Central memory CD8-positive, alpha-beta T cell (primary cell): ENCODE data around the gene LRP1B.

Experiments
- ATAC-seq: fragments of 150-1000 bp; cut with Tn5 transposase; replicated peaks from 2 replicates; pipeline ENCODE4 v1.10.0; 2022; ENCODE audit warnings: mild to moderate bottlenecking, moderate FRiP score, moderate number of reproducible peaks; ENCODE audit not compliant: poor library complexity, severe bottlenecking; ENCODE audit errors: extremely low read depth
- DNase-seq, 2 donors: peaks; one replicate each; pipeline ENCODE4 v3.0.0; 2021; ENCODE audit warnings: low spot score in 2 of 2
- H3K27ac Mint-ChIP-seq: one replicate; pipeline ENCODE4 v1.8.0; 2022; ENCODE audit warnings: low read depth, mild to moderate bottlenecking, moderate library complexity, mixed read lengths
- H3K27me3 Mint-ChIP-seq: one replicate; pipeline ENCODE4 v1.8.0; 2022; ENCODE audit warnings: mixed read lengths
- H3K36me3 Mint-ChIP-seq: one replicate; pipeline ENCODE4 v1.8.0; 2022; ENCODE audit warnings: mild to moderate bottlenecking, moderate library complexity, mixed read lengths; ENCODE audit not compliant: insufficient read depth
- H3K4me1 Mint-ChIP-seq: one replicate; pipeline ENCODE4 v1.8.0; 2022; ENCODE audit warnings: mixed read lengths
- H3K4me3 Mint-ChIP-seq: one replicate; pipeline ENCODE4 v1.8.0; 2022; ENCODE audit warnings: mild to moderate bottlenecking, moderate library complexity, mixed read lengths
- H3K9me3 Mint-ChIP-seq: one replicate; pipeline ENCODE4 v1.8.0; 2022; ENCODE audit warnings: mixed read lengths

The LRP1B gene

DNA sequence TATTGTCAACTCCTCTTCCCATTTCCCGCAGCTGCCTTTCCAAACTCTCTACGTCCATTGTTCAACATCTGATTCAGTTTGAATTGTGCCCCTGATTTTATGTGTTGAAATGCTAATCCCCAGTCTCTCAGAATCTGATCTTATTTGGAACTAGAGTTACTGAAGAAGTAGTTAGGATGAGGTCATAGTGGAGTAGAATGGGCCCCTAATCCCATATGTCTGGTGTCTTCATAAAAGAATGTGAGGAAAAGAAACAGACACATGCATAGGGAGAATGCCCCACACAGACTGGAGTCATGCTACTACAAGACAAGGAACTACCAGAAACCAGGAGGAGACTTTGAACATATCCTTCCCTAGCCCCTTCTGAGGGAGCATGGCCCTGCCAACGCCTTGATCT is 99.2 kb downstream of the LRP1B start:
- no peaks in the 10 kb centered on the region for H3K4me1 Mint-ChIP-seq
- DNase-seq (no peak), ATAC-seq (no peak)
- no peak overlapping the region for H3K4me3 Mint-ChIP-seq
- no peak overlapping the region for H3K27ac Mint-ChIP-seq
- peaks cover 16% of the 10 kb centered on the region for H3K9me3 Mint-ChIP-seq
- no peaks in the 10 kb centered on the region for H3K27me3 Mint-ChIP-seq
- no peaks in the 10 kb centered on the region for H3K36me3 Mint-ChIP-seq

DNA sequence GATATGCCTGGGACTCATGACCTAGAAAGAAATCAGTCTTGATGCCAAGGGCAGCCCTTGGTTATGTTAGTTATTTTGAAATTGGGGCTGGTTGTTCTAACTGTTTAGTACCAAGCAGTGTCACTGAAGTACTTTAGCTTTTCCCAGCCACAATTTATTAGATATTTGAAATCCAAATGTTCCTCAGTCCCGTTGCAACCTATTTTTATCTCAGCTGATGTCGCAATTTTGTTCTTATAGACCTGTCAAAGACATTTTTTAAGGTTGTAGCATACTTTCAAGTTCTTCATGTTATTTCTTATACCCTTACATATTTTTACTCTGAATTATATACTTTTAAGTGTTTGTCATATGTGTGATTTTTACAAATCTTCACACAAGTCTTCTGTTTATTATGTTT is 100.1 kb downstream of the LRP1B start:
- no peak for ATAC-seq
- Mint-ChIP-seq H3K4me1 (no peaks in the 10 kb centered on the region), H3K27me3 (no peaks in the 10 kb centered on the region), H3K36me3 (no peaks in the 10 kb centered on the region), H3K9me3 (peaks cover 12% of the 10 kb centered on the region), H3K27ac (no peak overlapping the region), H3K4me3 (no peak overlapping the region)
- DNase-seq: no peak

GRCh38 chr2:142029974-142030373 is 100.8 kb downstream of the LRP1B start:
- peaks cover 10% of the 10 kb centered on the region for H3K9me3 Mint-ChIP-seq
- H3K27ac Mint-ChIP-seq: no peak overlapping the region
- no peak for DNase-seq
- H3K36me3 Mint-ChIP-seq: no peaks in the 10 kb centered on the region
- no peak for ATAC-seq
- no peak overlapping the region for H3K4me3 Mint-ChIP-seq
- no peaks in the 10 kb centered on the region for H3K4me1 Mint-ChIP-seq
- no peaks in the 10 kb centered on the region for H3K27me3 Mint-ChIP-seq

DNA sequence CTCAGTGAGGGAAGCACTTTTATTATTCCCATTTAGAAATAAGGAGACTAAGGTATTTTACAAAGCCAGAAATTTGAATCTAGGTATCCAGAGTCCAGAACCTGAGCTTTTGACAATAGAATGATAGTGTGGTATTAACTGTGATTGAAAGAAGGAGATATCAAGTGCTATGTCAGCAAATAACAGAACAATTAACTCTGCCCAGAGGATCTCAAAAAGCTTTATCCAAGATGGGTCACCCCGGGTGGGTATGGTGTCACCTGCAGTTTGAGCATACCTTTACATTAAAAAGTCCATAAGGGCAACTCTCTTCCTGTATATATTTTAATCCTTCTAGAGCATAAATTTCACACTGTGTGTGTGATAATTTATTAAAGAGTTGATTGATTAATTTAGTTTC is 105.4 kb downstream of the LRP1B start:
- no peak overlapping the region for H3K27ac Mint-ChIP-seq
- H3K9me3 Mint-ChIP-seq: peaks cover 10% of the 10 kb centered on the region
- H3K36me3 Mint-ChIP-seq: no peaks in the 10 kb centered on the region
- H3K4me1 Mint-ChIP-seq: no peaks in the 10 kb centered on the region
- no peak for DNase-seq
- no peaks in the 10 kb centered on the region for H3K27me3 Mint-ChIP-seq
- H3K4me3 Mint-ChIP-seq: no peak overlapping the region
- no peak for ATAC-seq

GRCh38 chr2:142020368-142020767 is 110.4 kb downstream of the LRP1B start:
- no peak overlapping the region for H3K27ac Mint-ChIP-seq
- no peak for DNase-seq
- ATAC-seq: no peak
- no peak overlapping the region for H3K4me3 Mint-ChIP-seq
- no peaks in the 10 kb centered on the region for H3K36me3 Mint-ChIP-seq
- H3K9me3 Mint-ChIP-seq: peaks cover 11% of the 10 kb centered on the region
- no peaks in the 10 kb centered on the region for H3K27me3 Mint-ChIP-seq
- no peaks in the 10 kb centered on the region for H3K4me1 Mint-ChIP-seq

- H3K9me3 Mint-ChIP-seq: peaks cover 8% of the 10 kb centered on the region
- no peaks in the 10 kb centered on the region for H3K27me3 Mint-ChIP-seq
- ATAC-seq (no peak), DNase-seq (no peak)
- no peak overlapping the region for H3K27ac Mint-ChIP-seq
- H3K36me3 Mint-ChIP-seq: no peaks in the 10 kb centered on the region
- H3K4me3 Mint-ChIP-seq: no peak overlapping the region
- no peaks in the 10 kb centered on the region for H3K4me1 Mint-ChIP-seq
Observed at GRCh38 chr2:142014536-142014935, 116.3 kb downstream of the LRP1B start.

GRCh38 chr2:142012797-142013196 is 118.0 kb downstream of the LRP1B start:
- ATAC-seq (no peak), DNase-seq (no peak)
- no peaks in the 10 kb centered on the region for H3K4me1 Mint-ChIP-seq
- H3K27me3 Mint-ChIP-seq: no peaks in the 10 kb centered on the region
- peaks cover 15% of the 10 kb centered on the region for H3K9me3 Mint-ChIP-seq
- no peaks in the 10 kb centered on the region for H3K36me3 Mint-ChIP-seq
- no peak overlapping the region for H3K27ac Mint-ChIP-seq
- no peak overlapping the region for H3K4me3 Mint-ChIP-seq

- no peaks in the 10 kb centered on the region for H3K4me1 Mint-ChIP-seq
Observed at GRCh38 chr2:142010477-142011270, 120.1 kb downstream of the LRP1B start.

DNA sequence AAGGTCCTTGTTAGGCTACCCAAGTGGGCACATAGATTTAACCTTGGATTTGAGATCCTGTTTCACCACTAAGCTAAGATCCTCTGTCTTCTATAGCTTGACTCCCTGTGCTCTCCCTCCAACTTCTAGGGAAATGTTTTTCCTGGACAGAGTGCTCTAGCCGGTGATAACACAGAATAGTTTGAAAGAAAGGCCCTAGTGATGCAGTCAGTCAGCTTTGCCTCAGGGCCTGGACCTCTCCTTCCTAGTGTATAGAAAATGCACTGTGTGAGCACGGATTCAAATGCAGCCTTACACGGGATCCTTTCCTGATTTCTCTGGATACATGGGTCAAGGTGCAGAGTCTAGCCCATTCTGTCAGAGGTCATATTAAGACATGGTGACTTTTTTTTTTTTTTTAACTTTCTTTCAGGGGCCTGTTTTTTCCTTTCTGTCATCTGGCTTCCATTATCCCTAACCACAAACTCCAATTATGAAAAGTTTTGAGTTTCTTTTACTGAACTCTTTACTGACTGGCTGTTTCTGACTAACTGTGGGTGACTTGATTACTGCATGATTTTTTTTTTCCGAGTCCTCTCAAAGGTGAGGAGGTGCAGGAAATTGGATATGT is 122.6 kb downstream of the LRP1B start:
- Mint-ChIP-seq H3K27me3 (no peaks in the 10 kb centered on the region), H3K4me3 (no peak overlapping the region), H3K36me3 (no peaks in the 10 kb centered on the region), H3K9me3 (peaks cover 22% of the 10 kb centered on the region), H3K27ac (no peak overlapping the region), H3K4me1 (no peaks in the 10 kb centered on the region)
- ATAC-seq (no peak), DNase-seq (no peak)

More at GRCh38 chr2:142010477-142011270, 120.1 kb downstream of the LRP1B start:
- H3K27ac Mint-ChIP-seq: no peak overlapping the region
- no peak for DNase-seq
- ATAC-seq: no peak
- no peak overlapping the region for H3K4me3 Mint-ChIP-seq
- H3K9me3 Mint-ChIP-seq: peaks cover 15% of the 10 kb centered on the region
- no peaks in the 10 kb centered on the region for H3K36me3 Mint-ChIP-seq
- H3K27me3 Mint-ChIP-seq: no peaks in the 10 kb centered on the region

DNA sequence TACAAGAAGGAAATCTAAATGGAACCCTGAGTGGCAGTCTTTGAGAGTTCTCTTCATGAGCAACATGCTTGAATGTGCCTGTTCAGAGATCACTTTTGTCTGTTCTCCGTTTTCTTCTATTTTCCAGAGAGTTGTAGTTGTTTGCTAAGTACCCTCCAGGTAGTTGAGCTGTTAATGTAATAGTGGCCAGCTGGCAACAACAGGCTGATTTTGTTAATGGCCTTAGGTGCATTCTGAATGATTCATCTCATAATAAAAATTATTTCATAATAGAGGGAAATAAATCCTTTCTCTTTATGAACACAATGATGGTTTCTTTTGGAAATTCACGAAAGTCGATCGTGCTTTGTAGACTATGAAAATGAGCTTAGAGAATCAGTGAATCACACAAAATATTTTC is 136.8 kb downstream of the LRP1B start:
- DNase-seq (no peak), ATAC-seq (no peak)
- H3K27ac Mint-ChIP-seq: no peak overlapping the region
- no peak overlapping the region for H3K4me3 Mint-ChIP-seq
- peaks cover 5% of the 10 kb centered on the region for H3K9me3 Mint-ChIP-seq
- no peaks in the 10 kb centered on the region for H3K4me1 Mint-ChIP-seq
- no peaks in the 10 kb centered on the region for H3K36me3 Mint-ChIP-seq
- no peaks in the 10 kb centered on the region for H3K27me3 Mint-ChIP-seq

DNA sequence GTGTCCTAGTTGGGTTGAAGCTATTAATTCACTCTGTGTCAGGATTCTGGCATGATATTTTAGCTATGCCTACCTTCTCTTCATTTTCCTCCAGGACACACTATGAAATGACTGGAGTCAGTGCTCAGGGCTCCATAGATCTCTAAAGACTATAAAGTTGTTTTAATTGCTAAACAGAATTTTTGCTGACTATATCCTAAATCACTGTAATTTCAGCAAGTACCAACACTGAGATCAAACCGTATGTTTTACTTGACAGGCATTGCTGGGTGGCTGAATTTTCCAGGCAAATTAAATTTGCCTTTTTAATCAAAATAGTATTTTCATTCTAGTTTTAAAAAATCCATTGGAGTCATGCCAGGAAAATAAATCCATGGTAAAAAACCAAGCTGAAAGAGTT is 138.1 kb downstream of the LRP1B start:
- H3K27me3 Mint-ChIP-seq: no peaks in the 10 kb centered on the region
- no peak overlapping the region for H3K27ac Mint-ChIP-seq
- peaks cover 5% of the 10 kb centered on the region for H3K9me3 Mint-ChIP-seq
- DNase-seq (no peak), ATAC-seq (no peak)
- H3K4me3 Mint-ChIP-seq: no peak overlapping the region
- H3K4me1 Mint-ChIP-seq: no peaks in the 10 kb centered on the region
- H3K36me3 Mint-ChIP-seq: no peaks in the 10 kb centered on the region

DNA sequence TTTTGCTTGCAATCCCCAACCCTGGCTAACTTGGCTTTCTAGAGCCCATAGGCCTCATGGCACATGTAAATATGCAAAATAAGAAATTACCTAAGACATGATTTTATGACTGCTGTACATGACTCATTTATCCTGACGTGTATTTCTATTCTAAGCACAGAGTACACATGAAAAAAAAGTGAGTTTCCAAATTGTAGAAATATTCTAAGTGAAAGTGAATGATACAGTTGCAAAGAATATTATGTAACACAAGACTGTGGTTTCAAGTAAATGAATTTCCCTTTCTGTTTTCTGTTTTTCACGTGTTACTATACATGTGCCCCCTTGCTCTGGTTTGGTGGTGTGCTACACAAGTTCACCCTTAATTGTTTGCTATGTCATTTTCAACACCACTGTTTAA is 162.4 kb downstream of the LRP1B start:
- ATAC-seq (no peak), DNase-seq (no peak)
- H3K27ac Mint-ChIP-seq: no peak overlapping the region
- no peaks in the 10 kb centered on the region for H3K27me3 Mint-ChIP-seq
- H3K4me3 Mint-ChIP-seq: no peak overlapping the region
- H3K4me1 Mint-ChIP-seq: no peaks in the 10 kb centered on the region
- H3K9me3 Mint-ChIP-seq: peaks cover 22% of the 10 kb centered on the region
- H3K36me3 Mint-ChIP-seq: no peaks in the 10 kb centered on the region

DNA sequence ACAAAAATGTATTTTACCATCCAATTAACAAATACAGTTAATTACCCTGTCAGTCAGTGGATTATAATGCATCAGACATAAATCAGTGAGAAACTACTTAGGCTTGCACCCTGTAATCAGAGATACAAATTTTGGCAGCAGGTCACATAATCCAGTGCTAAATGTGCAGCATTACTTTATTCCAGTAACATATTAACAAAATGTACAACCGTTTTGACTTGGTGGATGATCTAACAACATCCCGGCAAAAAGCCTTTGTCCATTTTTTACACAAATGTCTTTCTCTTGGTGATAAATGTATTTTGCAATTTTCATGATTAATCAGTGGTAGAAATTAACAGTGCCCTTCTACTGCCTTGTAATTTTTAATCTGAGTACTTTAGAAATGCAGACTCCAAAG is 162.8 kb downstream of the LRP1B start:
- ATAC-seq: no peak

More for the DNA sequence above, 162.8 kb downstream of the LRP1B start:
- Mint-ChIP-seq H3K9me3 (peaks cover 22% of the 10 kb centered on the region), H3K27ac (no peak overlapping the region), H3K27me3 (no peaks in the 10 kb centered on the region), H3K4me3 (no peak overlapping the region), H3K4me1 (no peaks in the 10 kb centered on the region), H3K36me3 (no peaks in the 10 kb centered on the region)
- no peak for DNase-seq
